Thyroid gland (tissue), 4 donors: ENCODE measurements around the gene ABCA9.

Source experiments
- POLR2A ChIP-seq, 2 donors: fragments of 450-650 bp; IDR thresholded peaks; one replicate each; pipeline ENCODE4 v1.6.1; 2017; ENCODE audit warnings: antibody characterized with exemption in 2 of 2, mild to moderate bottlenecking in 2 of 2, moderate library complexity in 1 of 2
- TF ChIP-seq, protein P1 (sequence below), 6 experiments: fragments of 200-600 bp in 3 of 6; fragments of 450-650 bp in 3 of 6; sonication (generic) in 3 of 6; IDR thresholded peaks; one replicate each; pipeline ENCODE4 v1.5.1; 2016 to 2019; ENCODE audit warnings: antibody characterized with exemption in 6 of 6, mild to moderate bottlenecking in 2 of 6, inconsistent platforms in 1 of 6, moderate library complexity in 1 of 6

DNA sequence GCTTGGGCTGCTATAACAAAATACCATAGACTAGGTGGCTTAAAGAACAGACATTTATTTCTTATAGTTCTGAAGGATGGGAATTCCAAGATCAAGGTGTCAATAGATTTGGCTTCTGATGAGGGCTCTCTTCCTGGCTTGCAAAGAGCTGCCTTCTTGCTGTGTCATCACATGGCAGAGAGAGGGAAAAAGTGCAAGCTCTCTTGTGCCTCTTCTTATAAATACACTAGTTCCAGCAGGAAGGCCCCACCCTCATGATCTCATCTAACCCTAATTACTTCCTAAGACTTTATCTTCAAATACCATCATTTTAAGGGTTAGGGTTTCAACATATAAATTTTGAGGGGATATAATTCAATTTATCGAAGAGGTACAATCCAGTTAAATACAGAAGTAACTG is 30.6 kb downstream of the ABCA9 start:
- TF ChIP-seq POLR2A (IDR thresholded peaks at IDR 0.05): no peak
- TF ChIP-seq, protein P1, sequence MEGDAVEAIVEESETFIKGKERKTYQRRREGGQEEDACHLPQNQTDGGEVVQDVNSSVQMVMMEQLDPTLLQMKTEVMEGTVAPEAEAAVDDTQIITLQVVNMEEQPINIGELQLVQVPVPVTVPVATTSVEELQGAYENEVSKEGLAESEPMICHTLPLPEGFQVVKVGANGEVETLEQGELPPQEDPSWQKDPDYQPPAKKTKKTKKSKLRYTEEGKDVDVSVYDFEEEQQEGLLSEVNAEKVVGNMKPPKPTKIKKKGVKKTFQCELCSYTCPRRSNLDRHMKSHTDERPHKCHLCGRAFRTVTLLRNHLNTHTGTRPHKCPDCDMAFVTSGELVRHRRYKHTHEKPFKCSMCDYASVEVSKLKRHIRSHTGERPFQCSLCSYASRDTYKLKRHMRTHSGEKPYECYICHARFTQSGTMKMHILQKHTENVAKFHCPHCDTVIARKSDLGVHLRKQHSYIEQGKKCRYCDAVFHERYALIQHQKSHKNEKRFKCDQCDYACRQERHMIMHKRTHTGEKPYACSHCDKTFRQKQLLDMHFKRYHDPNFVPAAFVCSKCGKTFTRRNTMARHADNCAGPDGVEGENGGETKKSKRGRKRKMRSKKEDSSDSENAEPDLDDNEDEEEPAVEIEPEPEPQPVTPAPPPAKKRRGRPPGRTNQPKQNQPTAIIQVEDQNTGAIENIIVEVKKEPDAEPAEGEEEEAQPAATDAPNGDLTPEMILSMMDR (IDR thresholded peaks at IDR 0.05): no peak
